NOMO-1 treated with DMSO at 0.1 percent for 48 hours (cell line): ENCODE data around the gene SULT4A1.
"Not testable (repeated sequence)": the region's sequence is repeated elsewhere in the genome, so short reads cannot be mapped to it uniquely, and the experiment has no call there.

Experiments used
- DNase-seq: peaks from one replicate; lab custom pipeline; 2025; ENCODE audit not compliant: unreplicated experiment; lab: John Stamatoyannopoulos, UW

The SULT4A1 gene

GRCh38 chr22:43862074-43862881 is at the start of gene SULT4A1:
SULT4A1 (minus strand) TSS chr22:43862513; CDS start chr22:43862382, 131 bp downstream.
- DNase-seq = no peak

GRCh38 chr22:43911351-43911750 is 49.0 kb upstream of the SULT4A1 start:
- DNase-seq = no peak

GRCh38 chr22:43910178-43910695 is 47.9 kb upstream of the SULT4A1 start:
- DNase-seq = no peak

- no peak for DNase-seq
Measured at GRCh38 chr22:43909708-43910107, 47.4 kb upstream of the SULT4A1 start.

GRCh38 chr22:43905681-43906080 is 43.4 kb upstream of the SULT4A1 start:
- DNase-seq = no peak

GRCh38 chr22:43904412-43904811 is 42.1 kb upstream of the SULT4A1 start:
- DNase-seq = not testable (repeated sequence)

GRCh38 chr22:43903033-43903432 is 40.7 kb upstream of the SULT4A1 start:
- not testable (repeated sequence) for DNase-seq

GRCh38 chr22:43901976-43902643 is 39.8 kb upstream of the SULT4A1 start:
- DNase-seq = no peak

- no peak for DNase-seq
Measured at GRCh38 chr22:43900206-43900605, 37.9 kb upstream of the SULT4A1 start.

GRCh38 chr22:43897751-43898261 is 35.5 kb upstream of the SULT4A1 start:
- DNase-seq = no peak

- DNase-seq = no peak
Measured at GRCh38 chr22:43895986-43896645, 33.8 kb upstream of the SULT4A1 start.

- DNase-seq = no peak
Measured at GRCh38 chr22:43894122-43894521, 31.8 kb upstream of the SULT4A1 start.

GRCh38 chr22:43893266-43893665 is 31.0 kb upstream of the SULT4A1 start:
- no peak for DNase-seq

- no peak for DNase-seq
Measured at GRCh38 chr22:43892183-43892894, 30.0 kb upstream of the SULT4A1 start.

GRCh38 chr22:43891360-43892182 is 29.3 kb upstream of the SULT4A1 start, which contains the start of gene PNPLA5:
PNPLA5 (minus strand) TSS chr22:43892013; CDS start chr22:43891880, 133 bp downstream.
- DNase-seq = no peak

- no peak for DNase-seq
Measured at GRCh38 chr22:43890901-43891331, 28.6 kb upstream of the SULT4A1 start.

GRCh38 chr22:43889860-43890253 is 27.5 kb upstream of the SULT4A1 start:
- no peak for DNase-seq

GRCh38 chr22:43889201-43889859 is 27.0 kb upstream of the SULT4A1 start:
- DNase-seq = no peak

- no peak for DNase-seq
Measured at GRCh38 chr22:43888740-43889139, 26.4 kb upstream of the SULT4A1 start.
